Measurements from ENCODE around the gene EFHD1.

Gene EFHD1, protein sequence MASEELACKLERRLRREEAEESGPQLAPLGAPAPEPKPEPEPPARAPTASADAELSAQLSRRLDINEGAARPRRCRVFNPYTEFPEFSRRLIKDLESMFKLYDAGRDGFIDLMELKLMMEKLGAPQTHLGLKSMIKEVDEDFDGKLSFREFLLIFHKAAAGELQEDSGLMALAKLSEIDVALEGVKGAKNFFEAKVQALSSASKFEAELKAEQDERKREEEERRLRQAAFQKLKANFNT

GRCh38 chr2:232633413-232634205 is at the start of gene EFHD1:
TSS of gene EFHD1 (plus strand) at chr2:232633604. CDS start at chr2:232633705, 101 bp downstream.
- DNase-seq, result peak; percentile 60

- no peak for DNase-seq
Observed at GRCh38 chr2:232584238-232584637, 49.2 kb upstream of the EFHD1 start.

DNA sequence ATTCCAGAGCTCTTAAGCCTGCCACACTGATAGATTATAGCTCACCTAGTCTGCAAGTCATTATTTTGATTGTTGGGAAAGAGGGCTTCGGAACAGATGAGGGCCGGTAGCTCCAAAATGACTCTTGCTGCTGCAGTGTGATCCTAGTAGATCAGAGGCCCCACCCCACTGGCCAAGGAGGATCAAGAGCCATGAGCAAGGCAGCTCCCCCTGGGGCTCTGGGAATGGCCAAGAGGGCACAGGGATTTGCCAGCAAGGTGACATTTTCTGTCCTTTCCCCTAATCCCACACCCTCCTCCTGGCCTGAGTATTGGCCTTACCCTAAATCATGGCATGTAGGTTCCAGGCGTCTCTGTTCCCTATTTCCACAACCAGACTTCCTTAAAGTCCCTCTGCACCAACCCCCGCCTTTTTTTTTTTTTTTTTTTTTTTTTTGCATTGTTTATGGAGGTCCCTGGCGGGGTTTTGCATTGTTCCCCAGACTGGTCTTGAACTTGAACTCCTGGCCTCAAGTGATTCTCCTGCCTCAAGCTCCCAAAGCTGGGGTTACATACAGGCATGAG is 46.4 kb upstream of the EFHD1 start:
- no peak for DNase-seq

DNA sequence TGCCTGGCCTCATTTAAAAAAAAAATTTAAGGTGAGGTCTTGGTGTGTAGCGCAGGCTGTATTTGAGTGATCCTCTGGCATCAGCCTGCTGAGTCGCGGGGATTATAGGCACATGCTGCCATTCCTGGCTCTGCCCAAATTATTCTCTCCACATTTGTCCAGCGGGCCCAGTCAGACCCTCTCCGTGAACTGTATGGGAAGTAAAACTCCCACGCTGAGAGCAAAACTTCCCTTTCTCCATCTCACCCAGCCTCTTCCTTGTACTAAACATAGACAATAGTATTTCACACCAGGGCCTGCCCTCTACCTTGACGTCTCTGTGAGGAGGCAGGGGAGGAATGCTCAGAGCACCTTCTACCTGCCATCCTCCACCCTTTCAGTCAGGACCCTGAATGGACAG is 45.9 kb upstream of the EFHD1 start:
- DNase-seq, result no peak

DNA sequence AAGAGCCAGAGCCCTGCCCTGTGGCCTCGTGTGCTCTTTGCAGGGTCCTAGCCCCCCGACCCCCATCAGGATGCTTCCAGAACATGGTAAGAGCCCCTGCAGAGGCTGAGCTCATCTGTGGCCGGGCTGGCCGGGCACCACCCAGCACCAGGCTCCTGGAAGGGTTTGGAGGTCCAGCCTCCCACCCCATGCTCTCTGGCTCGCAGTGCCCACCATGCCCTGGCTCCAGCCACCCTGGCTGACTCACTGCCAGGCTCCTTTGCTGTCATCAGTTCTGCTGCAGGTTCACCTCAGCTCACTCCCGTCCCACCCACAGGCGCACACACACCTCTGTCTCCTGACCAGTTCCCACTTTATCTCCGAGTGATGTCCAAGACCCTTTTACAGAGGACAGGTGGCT is 45.4 kb upstream of the EFHD1 start:
- DNase-seq, result no peak

GRCh38 chr2:232588680-232589585 is 44.5 kb upstream of the EFHD1 start:
- DNase-seq, result no peak

DNA sequence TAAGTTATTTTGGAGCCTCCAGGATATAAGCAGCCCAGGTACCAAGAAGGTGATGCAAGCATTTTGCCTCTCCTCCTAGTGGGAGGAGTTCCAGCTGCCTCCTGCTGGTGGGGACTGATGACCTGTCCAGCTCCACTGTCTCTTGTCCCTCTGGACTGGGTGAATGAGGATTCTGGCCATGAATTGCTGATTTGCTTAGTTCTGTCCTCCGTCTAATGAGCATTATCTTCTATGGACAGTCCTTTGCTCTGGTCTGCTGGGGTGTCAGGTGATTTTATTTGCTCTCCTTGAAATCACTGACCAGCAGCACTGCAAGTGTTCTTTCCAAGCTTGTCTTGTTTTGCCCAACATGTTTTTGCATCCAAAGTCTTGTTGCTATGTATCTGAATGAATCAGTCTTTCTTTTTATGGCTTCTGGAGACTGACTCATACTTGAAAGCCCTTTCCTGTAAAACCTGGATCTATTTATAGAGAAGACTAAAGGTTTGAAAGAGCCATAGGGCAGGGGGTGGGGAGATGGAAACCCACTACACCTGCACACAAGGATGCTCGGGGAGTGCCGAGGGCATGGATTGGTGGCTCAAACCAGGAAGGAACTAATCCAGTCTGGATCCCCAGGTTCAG is 40.5 kb upstream of the EFHD1 start:
- no peak for DNase-seq

- DNase-seq, result no peak
Observed at GRCh38 chr2:232593982-232594381, 39.4 kb upstream of the EFHD1 start.

DNA sequence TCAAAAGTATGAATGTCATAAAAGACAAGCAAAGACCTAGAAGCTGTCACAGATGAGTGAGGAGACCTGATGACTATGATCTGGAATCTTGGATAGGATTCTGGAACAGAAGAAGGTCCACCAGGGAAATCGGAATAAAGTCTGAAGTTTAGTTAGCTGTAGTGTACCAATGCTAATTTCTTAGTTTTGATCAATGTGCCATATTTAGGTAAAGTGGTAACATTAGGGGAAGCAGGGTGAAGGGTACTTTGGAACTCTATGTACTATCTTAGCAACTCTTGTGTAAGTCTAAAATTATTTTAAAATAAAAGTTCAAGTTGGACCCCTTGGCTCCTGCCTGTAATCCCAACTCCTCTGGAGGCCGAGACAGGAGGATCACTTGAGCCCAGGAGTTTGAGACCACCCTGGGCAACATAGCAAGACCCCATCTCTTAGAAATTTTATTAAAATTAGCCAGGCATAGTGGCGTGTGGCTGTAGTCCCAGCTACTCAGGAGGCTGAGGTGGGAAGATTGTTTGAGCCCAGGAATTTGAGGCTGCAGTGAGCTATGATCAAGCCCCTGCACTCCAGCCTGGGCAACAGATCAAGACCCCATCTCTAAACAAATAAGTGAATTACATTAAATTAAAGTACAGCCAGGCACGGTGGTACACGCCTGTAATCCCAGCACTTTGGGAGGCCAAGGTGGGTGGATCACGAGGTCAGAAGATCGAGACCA is 35.9 kb upstream of the EFHD1 start:
- no peak for DNase-seq

- no peak for DNase-seq
Observed at GRCh38 chr2:232598293-232598692, 35.1 kb upstream of the EFHD1 start.

DNA sequence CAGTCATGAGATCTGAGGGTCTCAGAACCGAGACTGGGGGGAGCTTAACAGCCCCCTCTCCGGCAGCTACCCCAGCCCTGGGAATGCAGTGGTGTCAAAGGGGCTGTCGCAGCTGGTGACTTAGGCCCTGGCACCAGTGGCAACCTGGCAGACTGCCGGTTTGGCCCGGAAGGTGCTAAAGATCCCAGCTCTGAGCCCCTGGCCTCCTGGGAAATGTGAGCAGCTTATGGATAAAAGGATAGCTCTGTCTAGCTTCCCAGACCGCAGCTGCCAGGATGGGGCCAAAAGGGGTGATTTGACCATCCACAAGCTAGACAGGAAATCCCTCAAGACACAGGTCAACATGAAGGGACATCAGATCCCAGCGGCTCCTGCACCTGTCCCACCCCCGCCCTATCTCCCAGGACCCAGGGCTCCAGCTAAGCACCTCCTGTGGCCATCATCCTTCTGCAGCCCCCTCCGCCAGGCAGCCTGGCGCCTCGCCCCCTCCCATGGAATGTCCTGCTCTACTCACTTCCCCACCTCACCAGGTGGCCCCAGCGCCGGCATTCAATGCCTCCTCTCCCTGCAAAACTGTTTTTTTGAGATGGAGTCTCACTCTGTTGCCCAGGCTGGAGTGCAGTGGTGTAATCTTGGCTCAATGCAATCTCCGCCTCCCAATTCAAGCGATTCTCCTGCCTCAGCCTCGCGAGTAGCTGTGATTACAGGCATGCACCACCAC is 33.2 kb upstream of the EFHD1 start:
- no peak for DNase-seq

GRCh38 chr2:232603283-232603682 is 30.1 kb upstream of the EFHD1 start:
- no peak for DNase-seq

- no peak for DNase-seq
Observed at GRCh38 chr2:232604535-232604934, 28.9 kb upstream of the EFHD1 start.

GRCh38 chr2:232607011-232607410 is 26.4 kb upstream of the EFHD1 start:
- no peak for DNase-seq

GRCh38 chr2:232609607-232610006 is 23.8 kb upstream of the EFHD1 start:
- DNase-seq, result no peak

GRCh38 chr2:232610081-232610480 is 23.3 kb upstream of the EFHD1 start:
- DNase-seq, result no peak

- DNase-seq, result no peak
Observed at GRCh38 chr2:232611061-232611460, 22.3 kb upstream of the EFHD1 start.

GRCh38 chr2:232611559-232612218 is 21.7 kb upstream of the EFHD1 start:
- peak; percentile 68 for DNase-seq

DNA sequence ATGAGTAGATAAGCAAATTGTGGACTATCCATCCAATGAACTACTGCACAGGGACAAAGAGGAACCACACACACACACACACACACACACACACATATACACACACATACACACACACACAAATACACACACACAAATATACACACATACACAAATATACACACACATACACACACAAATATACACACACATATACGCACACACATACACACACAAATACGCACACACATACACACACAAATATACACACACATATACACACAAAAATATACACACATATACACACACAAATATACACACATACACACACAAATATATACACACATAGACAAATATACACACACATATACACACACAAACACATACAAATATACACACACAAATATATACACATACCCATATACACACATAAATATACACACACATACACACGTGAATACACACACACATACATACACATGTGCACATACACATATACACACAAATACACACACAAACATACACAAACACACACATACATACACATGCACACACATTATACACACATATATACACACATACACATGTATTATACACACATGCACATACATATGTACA is 19.8 kb upstream of the EFHD1 start:
- no peak for DNase-seq

DNA sequence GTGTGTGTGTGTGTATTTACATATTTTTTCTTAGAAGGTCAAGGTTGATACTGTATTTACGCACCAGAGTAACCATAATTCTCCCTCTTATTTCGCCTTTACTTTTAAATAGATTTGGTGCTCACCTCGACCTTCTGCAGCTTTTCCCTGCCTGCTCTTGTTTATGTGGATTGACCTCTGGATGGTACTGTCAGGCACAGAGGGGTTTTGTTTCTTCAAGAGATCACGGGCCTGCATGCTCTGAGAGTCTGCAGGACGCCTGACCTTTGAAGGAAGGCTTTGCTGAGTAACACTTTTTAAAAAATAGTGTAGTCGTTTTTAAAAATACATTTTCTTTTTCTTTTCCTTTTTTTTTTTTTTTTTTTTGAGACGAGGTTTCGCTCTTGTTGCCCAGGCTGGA is 18.1 kb upstream of the EFHD1 start:
- no peak for DNase-seq

All from stimulated activated CD4-positive, alpha-beta T cell treated with anti-CD3 and anti-CD28 coated beads, Interleukin-12 subunit alpha, Interleukin-12 subunit beta, amount 100 ng/mL, for 4 hours (primary cell).